Thyroid gland (tissue), 4 donors: Measurements from ENCODE around the gene CXorf38.

Experiments used
- POLR2A ChIP-seq, 2 donors: fragments of 450-650 bp; IDR thresholded peaks; one replicate each; pipeline ENCODE4 v1.6.1; 2017; ENCODE audit warnings: antibody characterized with exemption in 2 of 2, mild to moderate bottlenecking in 2 of 2, moderate library complexity in 1 of 2
- TF ChIP-seq, protein P1 (sequence below), 6 experiments: fragments of 200-600 bp in 3 of 6; fragments of 450-650 bp in 3 of 6; sonication (generic) in 3 of 6; IDR thresholded peaks; one replicate each; pipeline ENCODE4 v1.5.1; 2016 to 2019; ENCODE audit warnings: antibody characterized with exemption in 6 of 6, mild to moderate bottlenecking in 2 of 6, inconsistent platforms in 1 of 6, moderate library complexity in 1 of 6

DNA sequence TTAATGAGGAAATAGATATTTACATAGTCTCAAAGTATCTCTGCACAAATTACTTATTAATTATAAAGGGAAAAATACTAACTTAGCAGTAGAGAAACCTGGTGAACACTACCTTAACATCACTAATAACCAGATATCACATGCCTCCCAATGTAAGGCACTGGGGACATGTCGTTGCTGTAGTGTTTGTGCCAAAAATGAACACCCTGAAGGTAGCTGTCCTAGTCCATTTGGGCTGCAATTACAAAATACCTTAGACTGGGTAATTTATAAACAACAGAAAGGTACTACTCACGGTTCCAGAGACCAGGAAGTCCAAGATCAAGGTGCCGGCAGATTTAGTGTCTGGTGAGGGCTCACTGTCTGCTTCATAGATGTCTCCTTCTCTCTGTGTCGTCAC lies 34.9 kb downstream of the CXorf38 start:
- TF ChIP-seq, protein P1, sequence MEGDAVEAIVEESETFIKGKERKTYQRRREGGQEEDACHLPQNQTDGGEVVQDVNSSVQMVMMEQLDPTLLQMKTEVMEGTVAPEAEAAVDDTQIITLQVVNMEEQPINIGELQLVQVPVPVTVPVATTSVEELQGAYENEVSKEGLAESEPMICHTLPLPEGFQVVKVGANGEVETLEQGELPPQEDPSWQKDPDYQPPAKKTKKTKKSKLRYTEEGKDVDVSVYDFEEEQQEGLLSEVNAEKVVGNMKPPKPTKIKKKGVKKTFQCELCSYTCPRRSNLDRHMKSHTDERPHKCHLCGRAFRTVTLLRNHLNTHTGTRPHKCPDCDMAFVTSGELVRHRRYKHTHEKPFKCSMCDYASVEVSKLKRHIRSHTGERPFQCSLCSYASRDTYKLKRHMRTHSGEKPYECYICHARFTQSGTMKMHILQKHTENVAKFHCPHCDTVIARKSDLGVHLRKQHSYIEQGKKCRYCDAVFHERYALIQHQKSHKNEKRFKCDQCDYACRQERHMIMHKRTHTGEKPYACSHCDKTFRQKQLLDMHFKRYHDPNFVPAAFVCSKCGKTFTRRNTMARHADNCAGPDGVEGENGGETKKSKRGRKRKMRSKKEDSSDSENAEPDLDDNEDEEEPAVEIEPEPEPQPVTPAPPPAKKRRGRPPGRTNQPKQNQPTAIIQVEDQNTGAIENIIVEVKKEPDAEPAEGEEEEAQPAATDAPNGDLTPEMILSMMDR (IDR thresholded peaks at IDR 0.05), result no peak
- no peak for TF ChIP-seq POLR2A (IDR thresholded peaks at IDR 0.05)
